Stimulated activated CD8-positive, alpha-beta memory T cell treated with anti-CD3 and anti-CD28 coated beads, Interleukin-7, amount 100 ng/mL, for 24 hours (primary cell): ENCODE measurements around the gene TRMT6.

Experiments
- DNase-seq: peaks from one replicate; pipeline ENCODE4 v3.0.0-alpha.2; 2020; ENCODE audit warnings: low read depth

Gene TRMT6

GRCh38 chr20:5895626-5896025, 54.7 kb downstream of the TRMT6 start:
- DNase-seq = no peak

- DNase-seq = no peak
These were observed 56.7 kb downstream of the TRMT6 start for GRCh38 chr20:5893621-5894020.

DNA sequence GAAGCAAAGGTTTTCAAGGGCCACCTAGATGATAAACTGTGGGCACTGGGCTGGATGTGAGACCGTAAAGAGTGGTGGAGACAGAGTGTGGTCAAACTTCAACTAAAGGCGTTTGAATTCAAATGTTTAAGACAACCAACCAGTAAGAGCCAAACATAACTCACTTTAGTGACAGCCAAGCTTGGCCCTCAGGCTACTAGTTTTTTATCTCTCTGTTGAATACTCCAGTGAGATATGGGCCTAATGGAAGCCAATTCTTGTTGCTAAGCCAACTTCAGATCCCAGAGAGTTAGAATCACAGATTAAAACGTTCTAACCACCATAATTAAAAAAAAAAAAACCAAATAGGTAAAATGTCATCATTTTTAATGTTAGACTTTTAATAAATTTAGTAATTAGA, 57.3 kb downstream of the TRMT6 start:
- no peak for DNase-seq

DNA sequence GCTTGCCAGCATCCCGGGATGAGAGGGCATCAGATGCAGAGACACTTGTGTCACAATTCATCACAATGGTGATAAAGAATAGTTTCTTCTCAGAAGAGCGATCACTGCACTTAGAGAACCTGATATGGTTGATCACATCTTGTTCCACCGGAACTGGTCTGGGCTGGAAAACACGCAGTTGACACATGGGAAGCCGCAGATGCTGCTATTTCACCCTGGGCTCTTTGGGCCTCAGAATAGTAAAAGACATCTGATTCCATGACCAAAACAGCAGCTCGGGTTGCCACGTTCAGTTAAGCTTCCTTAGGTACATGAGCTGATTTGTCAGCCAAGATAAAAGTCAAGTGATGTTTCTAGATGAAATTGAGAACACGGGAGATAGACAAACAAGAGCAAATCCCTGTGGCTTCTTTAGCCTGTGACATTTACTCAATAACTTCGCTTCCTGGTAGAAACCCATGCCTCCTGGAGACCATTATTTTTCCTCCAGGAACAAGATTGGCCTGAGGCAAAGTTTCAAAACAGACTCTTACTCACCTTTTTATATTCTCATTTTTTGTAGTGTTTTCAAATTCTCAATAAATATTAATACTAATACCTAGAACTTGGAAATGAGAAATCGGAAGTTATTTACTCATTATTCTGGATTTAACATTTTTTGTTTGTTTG, 59.4 kb downstream of the TRMT6 start:
- no peak for DNase-seq

DNA sequence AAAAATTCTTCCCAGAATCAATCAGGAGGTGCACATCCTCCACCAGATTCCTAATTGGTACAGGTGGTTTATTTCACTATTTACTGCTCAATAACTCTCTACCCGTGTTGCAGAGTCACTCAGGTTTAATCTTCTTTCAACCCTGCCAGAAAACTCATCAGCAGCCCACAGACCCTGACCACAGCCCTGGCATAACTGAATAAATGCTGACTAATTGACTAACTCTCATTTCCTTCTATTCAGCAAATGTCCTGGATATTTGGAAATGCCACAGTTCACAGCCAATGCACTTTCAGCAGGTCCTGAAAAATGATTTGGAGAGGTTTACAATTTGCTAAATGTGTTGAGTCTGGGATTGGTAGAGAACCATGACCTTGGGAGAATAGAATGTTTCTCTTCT, 62.3 kb downstream of the TRMT6 start:
- DNase-seq = no peak

DNA sequence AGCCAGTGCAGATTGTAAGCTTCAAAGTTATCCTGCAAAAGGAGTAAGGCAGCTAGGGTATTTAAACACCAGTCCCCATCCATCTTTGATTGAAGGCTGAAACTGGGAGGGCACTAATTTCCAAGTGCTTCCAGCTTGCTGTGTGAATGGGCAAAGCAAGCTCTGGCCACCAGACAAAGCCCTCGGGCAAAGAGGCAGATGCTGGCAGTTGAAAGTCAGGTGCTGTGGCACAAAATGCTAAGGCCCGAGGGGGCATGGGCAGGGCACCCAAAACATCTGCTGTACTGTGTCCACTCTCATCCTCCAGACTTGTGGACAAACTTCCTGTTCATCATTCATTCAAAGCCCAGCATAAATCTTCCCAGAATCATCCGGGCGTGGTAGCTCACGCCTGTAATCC, 62.9 kb downstream of the TRMT6 start:
- no peak for DNase-seq
